ENCODE data around the gene DENND10.
"Not testable (repeated sequence)": the region's sequence is repeated elsewhere in the genome, so short reads cannot be mapped to it uniquely, and the experiment has no call there.

DENND10 gene

GRCh38 chr10:119087271-119087882 is 16.5 kb upstream of the DENND10 start:
- TF ChIP-seq, protein P1, sequence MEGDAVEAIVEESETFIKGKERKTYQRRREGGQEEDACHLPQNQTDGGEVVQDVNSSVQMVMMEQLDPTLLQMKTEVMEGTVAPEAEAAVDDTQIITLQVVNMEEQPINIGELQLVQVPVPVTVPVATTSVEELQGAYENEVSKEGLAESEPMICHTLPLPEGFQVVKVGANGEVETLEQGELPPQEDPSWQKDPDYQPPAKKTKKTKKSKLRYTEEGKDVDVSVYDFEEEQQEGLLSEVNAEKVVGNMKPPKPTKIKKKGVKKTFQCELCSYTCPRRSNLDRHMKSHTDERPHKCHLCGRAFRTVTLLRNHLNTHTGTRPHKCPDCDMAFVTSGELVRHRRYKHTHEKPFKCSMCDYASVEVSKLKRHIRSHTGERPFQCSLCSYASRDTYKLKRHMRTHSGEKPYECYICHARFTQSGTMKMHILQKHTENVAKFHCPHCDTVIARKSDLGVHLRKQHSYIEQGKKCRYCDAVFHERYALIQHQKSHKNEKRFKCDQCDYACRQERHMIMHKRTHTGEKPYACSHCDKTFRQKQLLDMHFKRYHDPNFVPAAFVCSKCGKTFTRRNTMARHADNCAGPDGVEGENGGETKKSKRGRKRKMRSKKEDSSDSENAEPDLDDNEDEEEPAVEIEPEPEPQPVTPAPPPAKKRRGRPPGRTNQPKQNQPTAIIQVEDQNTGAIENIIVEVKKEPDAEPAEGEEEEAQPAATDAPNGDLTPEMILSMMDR (IDR thresholded peaks at IDR 0.05) = no peak
- Histone ChIP-seq H3K4me3 (no peak overlapping the region), H3K27ac (no peak overlapping the region)
- DNase-seq (ENCODE audit: low spot score) = no peak

- Histone ChIP-seq H3K4me3 (no peak overlapping the region), H3K27ac (no peak overlapping the region)
- no peak for DNase-seq (ENCODE audit: low spot score)
- TF ChIP-seq, protein P1 (IDR thresholded peaks at IDR 0.05) = no peak
Observed at GRCh38 chr10:119090026-119090795, 13.7 kb upstream of the DENND10 start.

DNA sequence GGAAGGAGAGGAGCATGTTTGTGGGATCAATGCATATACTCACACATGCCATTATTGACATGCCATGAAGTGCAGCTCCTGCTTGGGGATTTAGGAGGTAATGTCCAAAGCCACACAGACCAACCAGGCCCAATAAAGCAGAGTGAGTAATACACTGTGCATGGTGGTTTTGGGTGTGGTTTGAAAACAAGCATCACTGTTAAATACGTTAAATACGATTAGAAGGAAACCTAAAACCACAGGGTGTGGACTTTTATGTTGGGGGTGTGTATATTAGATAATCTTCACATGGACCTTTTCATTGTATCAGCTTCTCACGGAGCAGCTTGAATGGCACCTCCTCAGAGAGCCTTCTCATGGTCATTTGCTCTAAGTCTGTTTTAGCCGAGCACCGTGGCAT is 12.9 kb upstream of the DENND10 start:
- Histone ChIP-seq H3K27ac (no peak overlapping the region), H3K4me3 (no peak overlapping the region)
- no peak for DNase-seq (ENCODE audit: low spot score)
- TF ChIP-seq, protein P1 (IDR thresholded peaks at IDR 0.05) = no peak

GRCh38 chr10:119095640-119096039 is 8.3 kb upstream of the DENND10 start:
- Histone ChIP-seq H3K27ac (no peak overlapping the region), H3K4me3 (no peak overlapping the region)
- TF ChIP-seq, protein P1 (IDR thresholded peaks at IDR 0.05) = no peak
- no peak for DNase-seq (ENCODE audit: low spot score)

GRCh38 chr10:119096641-119097415 is 7.1 kb upstream of the DENND10 start:
- DNase-seq (ENCODE audit: low spot score); H3K4me3 ChIP-seq; H3K27ac ChIP-seq: not testable (repeated sequence)

GRCh38 chr10:119098576-119098975 is 5.3 kb upstream of the DENND10 start:
- DNase-seq (ENCODE audit: low spot score) = no peak
- TF ChIP-seq, protein P1 (IDR thresholded peaks at IDR 0.05) = no peak
- Histone ChIP-seq H3K27ac (no peak overlapping the region), H3K4me3 (no peak overlapping the region)

GRCh38 chr10:119100434-119101238 is 3.3 kb upstream of the DENND10 start:
- DNase-seq (ENCODE audit: low spot score) = no peak
- Histone ChIP-seq H3K4me3 (no peak overlapping the region), H3K27ac (peak overlapping the region in 1 of 2 donors; percentile 1)
- TF ChIP-seq, protein P1 (IDR thresholded peaks at IDR 0.05) = no peak

All from coronary artery (tissue), 2 donors.